ENCODE measurements around the gene AIFM2.

GRCh38 chr10:70164163-70164562 lies 31.5 kb upstream of the AIFM2 start:
- TF ChIP-seq CTCF (IDR thresholded peaks at IDR 0.05; ENCODE audit: low read length) (no peak), EZH2phosphoT487 (IDR thresholded peaks at IDR 0.05; ENCODE audit: low read length) (no peak), EZH2 (optimal IDR thresholded peaks at IDR 0.05; ENCODE audit: low read depth, low read length) (no peak)
